Ascending aorta (tissue), 2 donors: ENCODE measurements around the gene WDFY3. TPM values are rescaled to one million over a fixed set of nuclear protein-coding genes. Genes with fewer than 3 reads are reported as not detected.
"Not testable (repeated sequence)": the region's sequence is repeated elsewhere in the genome, so short reads cannot be mapped to it uniquely, and the experiment has no call there.

Experiments
- DNase-seq, 2 donors: peaks; one replicate each; pipeline ENCODE4 v3.0.0-alpha.2; 2019; ENCODE audit warnings: low spot score in 2 of 2
- H3K27ac ChIP-seq, 2 donors: fragments of 200-600 bp; sonication (generic); one replicate each; pipeline ENCODE4 v1.5.1; 2016 to 2017; ENCODE audit warnings: mild to moderate bottlenecking in 1 of 2
- H3K27me3 ChIP-seq: fragments of 200-600 bp; sonication (generic); one replicate; pipeline ENCODE4 v1.5.1; 2017
- H3K36me3 ChIP-seq, 2 donors: fragments of 200-600 bp; sonication (generic); one replicate each; pipeline ENCODE4 v1.5.1; 2016
- H3K4me1 ChIP-seq, 2 donors: fragments of 200-600 bp; sonication (generic); one replicate each; pipeline ENCODE4 v1.5.1; 2016 to 2017; ENCODE audit warnings: mild to moderate bottlenecking in 1 of 2
- H3K4me3 ChIP-seq, 2 donors: fragments of 200-600 bp; sonication (generic); one replicate each; pipeline ENCODE4 v1.5.1; 2016 to 2017; ENCODE audit warnings: mild to moderate bottlenecking in 1 of 2
- H3K9me3 ChIP-seq, 2 donors: fragments of 200-600 bp; sonication (generic); one replicate each; pipeline ENCODE4 v1.5.1; 2016
- intact Hi-C: fragments of 100-400 bp; cut with DNase I; formaldehyde crosslinking; loops from one replicate; pipeline ENCODE4 v1.15.1; 2023
- total RNA-seq: library from RNA; depleted of rRNA; stranded (reverse); fragments of >200 nt; gene quantifications from one replicate; pipeline ENCODE4 v1.1.0, GENCODE V29; 2016
- TF ChIP-seq, protein P1 (sequence below), 3 experiments: fragments of 200-600 bp in 2 of 3; fragments of 450-650 bp in 1 of 3; sonication (generic) in 2 of 3; IDR thresholded peaks; one replicate each; pipeline ENCODE4 v1.5.1; 2016 to 2019; ENCODE audit warnings: antibody characterized with exemption in 3 of 3, mild to moderate bottlenecking in 1 of 3, moderate library complexity in 1 of 3

The WDFY3 gene
- total RNA-seq, 1 donor from 2014 or later = 30.2 TPM

DNA sequence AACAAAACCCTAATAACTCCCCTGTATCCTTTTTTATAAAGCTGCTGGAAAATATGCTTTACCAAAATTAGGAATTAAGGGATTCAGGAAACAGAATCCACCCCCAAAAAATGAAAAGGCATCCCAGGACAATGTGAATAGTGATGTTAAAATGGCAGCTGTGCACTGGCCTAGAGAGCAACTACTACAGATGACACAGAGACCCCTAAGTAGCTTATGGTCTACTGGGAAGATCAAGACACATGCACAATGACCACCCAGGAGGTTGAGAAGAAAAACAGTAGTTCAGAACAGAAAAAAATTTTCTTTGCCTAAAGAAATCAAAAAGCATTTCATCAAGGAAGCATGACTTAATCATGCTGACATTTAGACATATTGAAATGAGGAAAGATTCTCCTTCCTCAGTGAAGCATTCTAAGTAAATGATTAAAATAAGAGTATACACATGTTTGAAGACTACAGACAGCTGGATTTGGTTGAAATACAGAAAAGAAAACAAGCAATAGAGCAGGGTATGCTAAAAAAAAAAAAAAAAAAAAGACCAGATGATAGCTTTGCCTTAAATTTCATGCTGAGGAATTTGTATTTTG lies 117.3 kb downstream of the WDFY3 start:
- H3K9me3 ChIP-seq = no peaks in the 10 kb centered on the region
- intact Hi-C loops = no loop called here
- H3K27ac ChIP-seq = peak overlapping the region; percentile 60 to 62
- no peak for DNase-seq
- no peak overlapping the region for H3K4me3 ChIP-seq
- H3K27me3 ChIP-seq = no peaks in the 10 kb centered on the region
- TF ChIP-seq, protein P1, sequence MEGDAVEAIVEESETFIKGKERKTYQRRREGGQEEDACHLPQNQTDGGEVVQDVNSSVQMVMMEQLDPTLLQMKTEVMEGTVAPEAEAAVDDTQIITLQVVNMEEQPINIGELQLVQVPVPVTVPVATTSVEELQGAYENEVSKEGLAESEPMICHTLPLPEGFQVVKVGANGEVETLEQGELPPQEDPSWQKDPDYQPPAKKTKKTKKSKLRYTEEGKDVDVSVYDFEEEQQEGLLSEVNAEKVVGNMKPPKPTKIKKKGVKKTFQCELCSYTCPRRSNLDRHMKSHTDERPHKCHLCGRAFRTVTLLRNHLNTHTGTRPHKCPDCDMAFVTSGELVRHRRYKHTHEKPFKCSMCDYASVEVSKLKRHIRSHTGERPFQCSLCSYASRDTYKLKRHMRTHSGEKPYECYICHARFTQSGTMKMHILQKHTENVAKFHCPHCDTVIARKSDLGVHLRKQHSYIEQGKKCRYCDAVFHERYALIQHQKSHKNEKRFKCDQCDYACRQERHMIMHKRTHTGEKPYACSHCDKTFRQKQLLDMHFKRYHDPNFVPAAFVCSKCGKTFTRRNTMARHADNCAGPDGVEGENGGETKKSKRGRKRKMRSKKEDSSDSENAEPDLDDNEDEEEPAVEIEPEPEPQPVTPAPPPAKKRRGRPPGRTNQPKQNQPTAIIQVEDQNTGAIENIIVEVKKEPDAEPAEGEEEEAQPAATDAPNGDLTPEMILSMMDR (IDR thresholded peaks at IDR 0.05) = no peak
- H3K4me1 ChIP-seq = peaks cover 0 to 9% of the 10 kb centered on the region in 2 donors
- H3K36me3 ChIP-seq = peaks cover 7 to 16% of the 10 kb centered on the region in 2 donors

DNA sequence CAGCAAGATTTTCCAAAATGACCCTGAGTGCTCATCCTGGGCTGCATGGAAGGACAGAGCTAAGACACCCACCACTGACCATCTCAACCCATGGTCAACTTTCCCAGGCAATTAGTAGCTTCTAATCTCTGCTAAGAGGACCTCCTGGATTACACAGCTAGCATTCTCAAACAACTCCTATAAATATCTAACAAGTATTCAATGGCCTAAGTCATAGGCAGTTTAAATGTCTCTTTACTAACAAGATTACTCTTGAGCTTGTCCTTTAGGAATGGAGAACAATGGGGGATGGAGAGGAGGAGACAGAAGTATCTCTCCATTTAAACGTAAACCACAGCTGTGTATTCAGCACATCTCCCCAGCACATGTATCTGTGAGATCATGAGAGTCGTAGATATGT lies 118.1 kb downstream of the WDFY3 start:
- Histone ChIP-seq H3K9me3 (no peaks in the 10 kb centered on the region), H3K27ac (peak overlapping the region; percentile 60 to 62), H3K4me1 (peaks cover 0 to 9% of the 10 kb centered on the region in 2 donors), H3K27me3 (no peaks in the 10 kb centered on the region), H3K36me3 (peaks cover 7 to 16% of the 10 kb centered on the region in 2 donors), H3K4me3 (no peak overlapping the region)
- no peak for DNase-seq
- TF ChIP-seq, protein P1 (IDR thresholded peaks at IDR 0.05) = no peak
- intact Hi-C loops = no loop called here

DNA sequence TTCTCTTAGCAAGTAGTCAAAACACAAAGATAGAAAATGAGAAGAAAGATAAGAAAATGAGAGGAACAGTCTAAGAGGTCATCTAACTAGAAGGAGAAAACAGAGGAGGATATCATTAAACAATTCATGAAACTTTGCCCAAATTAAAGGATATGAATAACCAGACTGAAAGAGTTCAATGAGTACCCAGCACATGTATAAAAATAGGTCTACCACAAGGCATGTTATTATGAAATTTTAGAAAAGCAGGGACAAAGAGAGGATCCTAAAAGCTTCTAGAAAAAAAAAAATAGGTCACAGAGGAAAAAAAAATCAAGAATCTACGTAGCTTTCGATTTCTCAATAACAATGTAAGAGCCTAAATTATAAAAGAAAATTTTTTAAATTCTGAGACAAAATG lies 118.5 kb downstream of the WDFY3 start:
- intact Hi-C loops = no loop called here
- TF ChIP-seq, protein P1 (IDR thresholded peaks at IDR 0.05) = no peak
- H3K27me3 ChIP-seq = no peaks in the 10 kb centered on the region
- peaks cover 0 to 9% of the 10 kb centered on the region in 2 donors for H3K4me1 ChIP-seq
- peak overlapping the region; percentile 60 to 62 for H3K27ac ChIP-seq
- peaks cover 7 to 16% of the 10 kb centered on the region in 2 donors for H3K36me3 ChIP-seq
- no peak for DNase-seq
- H3K9me3 ChIP-seq = no peaks in the 10 kb centered on the region
- no peak overlapping the region for H3K4me3 ChIP-seq

DNA sequence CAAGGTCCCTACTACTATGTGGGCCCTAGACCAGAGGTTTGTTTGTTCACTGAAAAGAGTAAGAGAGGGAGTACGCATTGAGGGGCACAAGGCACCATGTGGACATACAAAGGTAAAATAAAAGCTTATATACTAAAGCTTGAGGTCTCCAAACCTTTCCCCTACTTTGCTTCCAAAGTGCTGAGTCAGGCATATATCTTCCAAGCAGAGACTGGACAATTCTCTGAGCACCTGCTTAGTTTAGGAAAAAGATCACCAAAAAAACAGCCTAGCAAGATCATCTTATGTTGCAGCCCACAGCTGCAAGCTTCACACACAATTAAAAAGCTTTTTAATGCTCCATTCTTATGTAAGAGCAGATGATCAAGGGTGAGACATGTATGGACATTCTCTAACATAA lies 119.5 kb downstream of the WDFY3 start:
- no peaks in the 10 kb centered on the region for H3K9me3 ChIP-seq
- peaks cover 0 to 9% of the 10 kb centered on the region in 2 donors for H3K4me1 ChIP-seq
- H3K27me3 ChIP-seq = no peaks in the 10 kb centered on the region
- no peak for DNase-seq
- TF ChIP-seq, protein P1 (IDR thresholded peaks at IDR 0.05) = no peak
- peak overlapping the region; percentile 41 to 46 for H3K27ac ChIP-seq
- H3K4me3 ChIP-seq = no peak overlapping the region
- intact Hi-C loops = no loop called here
- H3K36me3 ChIP-seq = peaks cover 7 to 16% of the 10 kb centered on the region in 2 donors

DNA sequence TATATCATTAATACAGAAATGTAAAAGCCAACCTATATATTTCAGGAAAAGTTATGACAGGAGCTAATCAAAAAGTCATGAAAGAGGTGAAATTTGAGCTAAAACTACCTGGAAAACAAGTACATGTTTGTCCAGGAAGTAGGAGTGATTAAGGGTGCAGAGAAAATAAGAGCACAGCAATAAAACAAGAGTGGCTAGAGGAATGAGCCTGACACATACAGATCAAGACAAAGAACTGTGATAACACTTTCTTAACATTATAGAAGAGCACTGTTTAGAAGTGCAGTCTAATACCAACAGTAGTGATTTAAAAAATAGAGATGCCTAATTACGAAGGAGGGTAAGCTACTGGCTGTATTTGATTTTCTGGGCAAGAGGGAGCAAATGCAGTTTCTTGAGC lies 125.1 kb downstream of the WDFY3 start:
- Histone ChIP-seq H3K27ac (no peak overlapping the region), H3K4me3 (no peak overlapping the region), H3K4me1 (no peaks in the 10 kb centered on the region), H3K27me3 (no peaks in the 10 kb centered on the region), H3K9me3 (no peaks in the 10 kb centered on the region), H3K36me3 (peaks cover 3 to 20% of the 10 kb centered on the region in 2 donors)
- TF ChIP-seq, protein P1 (IDR thresholded peaks at IDR 0.05) = no peak
- no peak for DNase-seq
- intact Hi-C loops = no loop called here

DNA sequence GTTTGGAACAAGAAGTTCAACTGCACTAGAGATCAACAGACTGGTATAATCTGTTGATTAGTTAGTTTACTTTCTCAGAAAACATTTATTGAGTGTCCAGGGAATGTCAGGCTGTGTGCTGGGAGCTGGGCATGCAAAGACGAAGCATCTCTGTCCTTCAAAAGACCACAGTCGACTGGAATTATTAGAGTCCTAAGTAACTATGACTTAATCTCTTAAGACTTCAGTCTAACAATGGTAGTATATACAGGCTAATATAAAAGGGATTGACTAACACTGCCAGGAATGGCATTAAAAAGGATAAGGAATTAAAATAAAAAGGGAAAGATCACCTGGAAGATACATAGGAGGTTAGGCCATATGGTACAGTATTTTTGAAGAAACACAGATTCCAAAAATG lies 128.7 kb downstream of the WDFY3 start:
- no peaks in the 10 kb centered on the region for H3K9me3 ChIP-seq
- no peak overlapping the region for H3K4me3 ChIP-seq
- intact Hi-C loops = no loop called here
- no peaks in the 10 kb centered on the region for H3K27me3 ChIP-seq
- peaks cover 3 to 20% of the 10 kb centered on the region in 2 donors for H3K36me3 ChIP-seq
- no peak for DNase-seq
- H3K27ac ChIP-seq = no peak overlapping the region
- TF ChIP-seq, protein P1 (IDR thresholded peaks at IDR 0.05) = no peak
- H3K4me1 ChIP-seq = no peaks in the 10 kb centered on the region

DNA sequence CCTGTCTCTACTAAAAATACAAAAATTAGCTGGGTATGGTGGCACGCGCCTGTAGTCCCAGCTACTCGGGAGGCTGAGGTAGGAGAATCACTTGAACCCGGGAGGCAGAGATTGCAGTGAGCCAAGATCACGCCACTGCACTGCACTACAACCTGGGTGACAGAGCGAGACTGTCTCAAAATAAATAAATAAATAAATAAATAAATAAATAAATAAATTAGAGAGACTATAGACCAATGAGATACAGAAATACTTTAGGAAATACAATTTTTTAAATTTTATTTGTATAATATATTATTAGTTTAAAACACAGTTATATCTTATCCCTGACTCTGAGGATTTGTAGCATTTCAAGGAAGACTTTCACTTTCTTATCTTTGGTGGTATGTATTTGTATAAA lies 136.9 kb downstream of the WDFY3 start:
- H3K36me3 ChIP-seq, H3K4me3 ChIP-seq, H3K27me3 ChIP-seq, H3K27ac ChIP-seq, H3K9me3 ChIP-seq, DNase-seq, H3K4me1 ChIP-seq, intact Hi-C loops: not testable (repeated sequence)
